Panc1 (cell line): ENCODE data around the gene NOP16. TPM values are rescaled to one million over a fixed set of nuclear protein-coding genes. Genes with fewer than 3 reads are reported as not detected.

ENCODE experiments used
- ATAC-seq: fragments of 200-7000 bp; cut with Tn5 transposase; 2 replicates; pipeline ENCODE4 v1.9.1; 2020; ENCODE audit warnings: mild to moderate bottlenecking, moderate library complexity
- BruUV-seq: library from RNA; stranded (reverse); fragments of 400-500 nt; replicated peaks from 2 replicates; lab custom pipeline; 2021; lab: Mats Ljungman, UMichigan
- CTCF ChIA-PET: fragments of 300-600 bp; sonication (Branson Sonifier 250); formaldehyde crosslinking; loops from one replicate; lab custom pipeline; 2022; ENCODE audit warnings: antibody characterized with exemption; lab: Charles Lee
- POLR2A ChIA-PET: fragments of 300-600 bp; sonication (Branson Sonifier 250); formaldehyde crosslinking; loops from one replicate; lab custom pipeline; 2022; ENCODE audit warnings: antibody characterized with exemption; lab: Charles Lee
- DNase-seq: peaks from one replicate; pipeline ENCODE4 v3.0.0-alpha.2; 2010; ENCODE audit warnings: low read depth, low spot score
- H3K27ac ChIP-seq: 2 replicates; pipeline ENCODE4 v1.5.1; 2011; ENCODE audit warnings: mild to moderate bottlenecking, low read length, inconsistent platforms
- H3K27me3 ChIP-seq: fragments of 200-500 bp; sonication (Bioruptor generic); 2 replicates; pipeline ENCODE4 v1.6.0; 2014; ENCODE audit warnings: low read length, inconsistent platforms; ENCODE audit not compliant: control insufficient read depth, insufficient read depth
- H3K36me3 ChIP-seq: fragments of 200-500 bp; sonication (Bioruptor generic); 2 replicates; pipeline ENCODE4 v1.5.1; 2014; ENCODE audit warnings: inconsistent platforms, mild to moderate bottlenecking, low read length, moderate library complexity; ENCODE audit not compliant: control insufficient read depth, insufficient read depth
- H3K4me1 ChIP-seq: 2 replicates; pipeline ENCODE4 v1.5.1; 2011; ENCODE audit warnings: inconsistent platforms, mild to moderate bottlenecking, low read length, moderate library complexity; ENCODE audit not compliant: control insufficient read depth, insufficient read depth
- H3K4me3 ChIP-seq, 2 experiments: 2 replicates each; pipeline ENCODE4 v1.5.1; 2011 to 2012; ENCODE audit warnings: low read depth in 2 of 2, low read length in 2 of 2, mild to moderate bottlenecking in 2 of 2, inconsistent platforms in 1 of 2, moderate library complexity in 1 of 2
- H3K9me3 ChIP-seq: fragments of 200-500 bp; sonication (Bioruptor generic); 2 replicates; pipeline ENCODE4 v1.5.1; 2014; ENCODE audit warnings: low read depth, mild to moderate bottlenecking, inconsistent platforms, low read length, moderate library complexity; ENCODE audit not compliant: control insufficient read depth, insufficient read depth
- POLR2AphosphoS5 ChIP-seq: IDR thresholded peaks from 2 replicates; pipeline ENCODE4 v1.6.1; 2012; ENCODE audit warnings: mild to moderate bottlenecking, low read depth, low read length, moderate library complexity
- SIN3A ChIP-seq: IDR thresholded peaks from 2 replicates; pipeline ENCODE4 v1.6.1; 2012; ENCODE audit warnings: low read depth, mild to moderate bottlenecking, low read length, moderate library complexity, borderline replicate concordance; ENCODE audit not compliant: insufficient read depth
- TCF7L2 ChIP-seq: IDR thresholded peaks from 2 replicates; pipeline ENCODE4 v1.6.1; 2011; ENCODE audit warnings: mild to moderate bottlenecking, low read depth, low read length, inconsistent platforms
- in situ Hi-C: cut with HindIII; loops from 2 replicates; pipeline ENCODE4 v1.10.0; 2016; ENCODE audit warnings: low sequenced_read_pairs, low pct_unique_long_range_greater_than_20kb
- intact Hi-C: fragments of 100-400 bp; cut with micrococcal nuclease; formaldehyde crosslinking; loops from one replicate; pipeline ENCODE4 v1.10.0; 2022; ENCODE audit not compliant: unreplicated experiment
- total RNA-seq: library from RNA; stranded (reverse); gene quantifications from one replicate; pipeline ENCODE4 v1.2.1, GENCODE V29; 2021; ENCODE audit not compliant: unreplicated experiment
- TF ChIP-seq, protein P1 (sequence below): fragments of 450-650 bp; IDR thresholded peaks from 2 replicates; pipeline ENCODE4 v1.5.1; 2017; ENCODE audit warnings: mild to moderate bottlenecking
- TF ChIP-seq, protein P2 (sequence below), 2 experiments: IDR thresholded peaks; 2 replicates each; pipeline ENCODE4 v1.6.1; 2011 to 2012; ENCODE audit warnings: low read depth in 2 of 2, control low read depth in 1 of 2, low read length in 1 of 2, mild to moderate bottlenecking in 1 of 2, moderate library complexity in 1 of 2; ENCODE audit not compliant: insufficient read depth in 1 of 2

NOP16 gene
- total RNA-seq, 1 experiment from 2014 or later, result 76.2 TPM

DNA sequence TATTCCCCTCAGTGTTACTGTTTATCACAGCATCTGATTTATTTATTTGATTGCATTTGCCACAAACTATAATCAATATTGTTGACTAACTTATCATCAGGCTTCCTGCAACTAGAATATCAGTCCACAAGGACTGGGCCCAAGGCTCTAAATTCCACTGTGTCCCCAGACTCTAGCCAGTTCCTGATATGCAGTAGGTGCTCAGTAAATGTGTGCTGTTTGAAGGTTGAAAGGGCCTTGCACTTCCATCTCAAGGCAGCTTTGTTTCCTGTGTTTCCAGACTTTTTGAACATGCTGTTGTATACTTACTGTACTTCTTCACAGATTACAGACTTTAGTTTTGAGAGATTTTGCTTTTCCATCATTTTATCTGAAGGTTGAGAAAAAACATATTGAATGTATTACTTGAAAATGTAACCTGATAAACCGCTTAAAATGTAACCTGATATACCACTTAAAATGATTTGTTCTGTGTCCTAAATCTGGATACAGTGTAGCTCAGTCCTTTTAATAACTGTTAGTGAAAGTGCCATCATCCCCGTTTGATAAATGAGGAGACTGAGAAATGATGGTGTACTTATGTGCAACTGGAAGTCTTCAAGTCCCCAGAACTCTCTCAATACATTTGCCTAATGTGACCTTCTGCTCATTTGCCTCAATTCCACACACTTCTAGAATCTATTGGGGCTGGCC lies 45.5 kb downstream of the NOP16 start:
- CTCF ChIA-PET, result interaction anchor here (0.6 kb wide), 1 partner anchor 49 kb away, joined by 4 read pairs; no protein-coding TSS in a partner anchor
- in situ Hi-C loops, result no loop called here

GRCh38 chr5:176342158-176342483 lies 46.3 kb downstream of the NOP16 start:
- intact Hi-C loops (no loop called here), in situ Hi-C loops (no loop called here)
- H3K36me3 ChIP-seq, result peaks cover 12% of the 10 kb centered on the region
- TF ChIP-seq, protein P1, sequence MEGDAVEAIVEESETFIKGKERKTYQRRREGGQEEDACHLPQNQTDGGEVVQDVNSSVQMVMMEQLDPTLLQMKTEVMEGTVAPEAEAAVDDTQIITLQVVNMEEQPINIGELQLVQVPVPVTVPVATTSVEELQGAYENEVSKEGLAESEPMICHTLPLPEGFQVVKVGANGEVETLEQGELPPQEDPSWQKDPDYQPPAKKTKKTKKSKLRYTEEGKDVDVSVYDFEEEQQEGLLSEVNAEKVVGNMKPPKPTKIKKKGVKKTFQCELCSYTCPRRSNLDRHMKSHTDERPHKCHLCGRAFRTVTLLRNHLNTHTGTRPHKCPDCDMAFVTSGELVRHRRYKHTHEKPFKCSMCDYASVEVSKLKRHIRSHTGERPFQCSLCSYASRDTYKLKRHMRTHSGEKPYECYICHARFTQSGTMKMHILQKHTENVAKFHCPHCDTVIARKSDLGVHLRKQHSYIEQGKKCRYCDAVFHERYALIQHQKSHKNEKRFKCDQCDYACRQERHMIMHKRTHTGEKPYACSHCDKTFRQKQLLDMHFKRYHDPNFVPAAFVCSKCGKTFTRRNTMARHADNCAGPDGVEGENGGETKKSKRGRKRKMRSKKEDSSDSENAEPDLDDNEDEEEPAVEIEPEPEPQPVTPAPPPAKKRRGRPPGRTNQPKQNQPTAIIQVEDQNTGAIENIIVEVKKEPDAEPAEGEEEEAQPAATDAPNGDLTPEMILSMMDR, result no peak
- TF ChIP-seq POLR2AphosphoS5 (no peak), SIN3A (no peak), TCF7L2 (no peak)
- TF ChIP-seq, protein P2, sequence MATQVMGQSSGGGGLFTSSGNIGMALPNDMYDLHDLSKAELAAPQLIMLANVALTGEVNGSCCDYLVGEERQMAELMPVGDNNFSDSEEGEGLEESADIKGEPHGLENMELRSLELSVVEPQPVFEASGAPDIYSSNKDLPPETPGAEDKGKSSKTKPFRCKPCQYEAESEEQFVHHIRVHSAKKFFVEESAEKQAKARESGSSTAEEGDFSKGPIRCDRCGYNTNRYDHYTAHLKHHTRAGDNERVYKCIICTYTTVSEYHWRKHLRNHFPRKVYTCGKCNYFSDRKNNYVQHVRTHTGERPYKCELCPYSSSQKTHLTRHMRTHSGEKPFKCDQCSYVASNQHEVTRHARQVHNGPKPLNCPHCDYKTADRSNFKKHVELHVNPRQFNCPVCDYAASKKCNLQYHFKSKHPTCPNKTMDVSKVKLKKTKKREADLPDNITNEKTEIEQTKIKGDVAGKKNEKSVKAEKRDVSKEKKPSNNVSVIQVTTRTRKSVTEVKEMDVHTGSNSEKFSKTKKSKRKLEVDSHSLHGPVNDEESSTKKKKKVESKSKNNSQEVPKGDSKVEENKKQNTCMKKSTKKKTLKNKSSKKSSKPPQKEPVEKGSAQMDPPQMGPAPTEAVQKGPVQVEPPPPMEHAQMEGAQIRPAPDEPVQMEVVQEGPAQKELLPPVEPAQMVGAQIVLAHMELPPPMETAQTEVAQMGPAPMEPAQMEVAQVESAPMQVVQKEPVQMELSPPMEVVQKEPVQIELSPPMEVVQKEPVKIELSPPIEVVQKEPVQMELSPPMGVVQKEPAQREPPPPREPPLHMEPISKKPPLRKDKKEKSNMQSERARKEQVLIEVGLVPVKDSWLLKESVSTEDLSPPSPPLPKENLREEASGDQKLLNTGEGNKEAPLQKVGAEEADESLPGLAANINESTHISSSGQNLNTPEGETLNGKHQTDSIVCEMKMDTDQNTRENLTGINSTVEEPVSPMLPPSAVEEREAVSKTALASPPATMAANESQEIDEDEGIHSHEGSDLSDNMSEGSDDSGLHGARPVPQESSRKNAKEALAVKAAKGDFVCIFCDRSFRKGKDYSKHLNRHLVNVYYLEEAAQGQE (IDR thresholded peaks at IDR 0.05; ENCODE audit: insufficient read depth in 1 of 2, low read depth in 2 of 2, low read length in 1 of 2), result no peak
- no peak for ATAC-seq
- H3K9me3 ChIP-seq, result no peaks in the 10 kb centered on the region
- no peak overlapping the region for H3K27ac ChIP-seq
- no peaks in the 10 kb centered on the region for H3K27me3 ChIP-seq
- no peak for DNase-seq
- H3K4me1 ChIP-seq, result no peaks in the 10 kb centered on the region
- no peak overlapping the region for H3K4me3 ChIP-seq
- POLR2A ChIA-PET, result no interaction called here
- BruUV-seq, result no TSS peak
- CTCF ChIA-PET, result no interaction called here

More for the DNA sequence above, 45.5 kb downstream of the NOP16 start:
- Histone ChIP-seq H3K4me1 (no peaks in the 10 kb centered on the region), H3K36me3 (peaks cover 12% of the 10 kb centered on the region), H3K9me3 (no peaks in the 10 kb centered on the region), H3K27ac (no peak overlapping the region), H3K27me3 (no peaks in the 10 kb centered on the region), H3K4me3 (no peak overlapping the region)
- TF ChIP-seq, protein P2 (IDR thresholded peaks at IDR 0.05; ENCODE audit: insufficient read depth in 1 of 2, low read depth in 2 of 2, low read length in 1 of 2), result no peak
- TF ChIP-seq POLR2AphosphoS5 (no peak), SIN3A (no peak), TCF7L2 (no peak)
- TF ChIP-seq, protein P1, result no peak
- BruUV-seq, result no TSS peak
- DNase-seq (no peak), ATAC-seq (no peak)
- intact Hi-C loops, result no loop called here
- POLR2A ChIA-PET, result no interaction called here
